Adipocyte (in vitro differentiated cells): ENCODE results near the gene VPREB3.
A peak's percentile ranks its signal among the peaks of the same experiment; 100 is the strongest.

ENCODE experiments used
- DNase-seq: peaks from one replicate; pipeline ENCODE4 v3.0.0-alpha.2; 2015; ENCODE audit warnings: low read depth
- H3K27me3 ChIP-seq: replicated peaks from 2 replicates; pipeline ENCODE4 v1.7.0; 2013; ENCODE audit warnings: mild to moderate bottlenecking, low read length, moderate library complexity; ENCODE audit not compliant: control insufficient read depth, insufficient read depth
- H3K36me3 ChIP-seq: 2 replicates; pipeline ENCODE4 v1.7.0; 2013; ENCODE audit warnings: low read length, mild to moderate bottlenecking, moderate library complexity; ENCODE audit not compliant: control insufficient read depth, insufficient read depth, severe bottlenecking
- H3K4me1 ChIP-seq: 2 replicates; pipeline ENCODE4 v1.7.0; 2013; ENCODE audit warnings: mild to moderate bottlenecking, low read length, moderate library complexity; ENCODE audit not compliant: control insufficient read depth, insufficient read depth
- H3K4me3 ChIP-seq: 2 replicates; pipeline ENCODE4 v1.7.0; 2013; ENCODE audit warnings: mild to moderate bottlenecking, low read length, moderate library complexity
- H3K9ac ChIP-seq: 2 replicates; pipeline ENCODE4 v1.7.0; 2013; ENCODE audit warnings: mild to moderate bottlenecking, low read length, moderate library complexity
- H3K9me3 ChIP-seq: 2 replicates; pipeline ENCODE4 v1.7.0; 2013; ENCODE audit warnings: mild to moderate bottlenecking, low read length, moderate library complexity; ENCODE audit not compliant: control insufficient read depth

VPREB3 gene

DNA sequence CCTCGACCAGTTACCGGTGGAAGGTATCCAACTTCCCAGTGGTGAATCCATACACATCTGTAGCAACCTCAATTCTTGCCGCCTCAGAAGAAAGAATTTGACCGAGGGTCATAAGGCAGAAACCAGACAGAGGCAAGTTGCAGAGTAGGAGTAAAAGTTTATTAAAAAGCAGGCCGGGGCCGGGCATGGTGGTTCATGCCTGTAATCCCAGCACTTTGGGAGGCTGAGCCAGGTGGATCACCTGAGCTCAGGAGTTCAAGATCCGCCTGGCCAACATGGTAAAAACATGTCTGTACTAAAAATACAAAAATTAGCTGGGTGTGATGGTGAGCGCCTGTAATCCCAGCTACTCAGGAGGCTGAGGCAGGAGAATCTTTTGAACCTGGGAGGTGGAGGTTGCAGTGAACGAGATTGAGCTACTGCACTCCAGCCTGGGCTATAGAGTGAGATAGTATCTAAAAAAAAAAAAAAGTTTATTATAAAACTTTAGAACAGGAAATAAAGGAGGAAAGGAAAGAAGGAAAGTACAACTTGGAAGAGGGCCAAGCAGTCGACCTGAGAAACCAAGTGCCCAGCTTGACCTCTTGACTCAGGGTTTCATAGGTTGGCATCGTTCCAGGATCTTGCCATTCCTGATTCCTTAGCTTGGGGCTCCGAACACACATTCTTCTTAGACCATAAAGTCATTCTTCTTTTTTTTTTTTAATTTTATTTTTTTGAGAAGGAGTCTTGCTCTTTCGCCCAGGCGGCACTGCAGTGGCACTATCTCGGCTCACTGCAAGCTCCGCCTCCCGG is 35.7 kb downstream of the VPREB3 start:
- Histone ChIP-seq H3K9me3 (no peaks in the 10 kb centered on the region), H3K36me3 (peaks cover 10% of the 10 kb centered on the region), H3K4me1 (peaks cover 6% of the 10 kb centered on the region), H3K27me3 (no peaks in the 10 kb centered on the region), H3K9ac (no peak overlapping the region), H3K4me3 (no peak overlapping the region)
- no peak for DNase-seq

GRCh38 chr22:23716811-23717801 is 37.1 kb downstream of the VPREB3 start:
- H3K4me1 ChIP-seq = peaks cover 6% of the 10 kb centered on the region
- peak; percentile 93 for DNase-seq
- H3K4me3 ChIP-seq = peak overlapping the region; percentile 92
- peaks cover 17% of the 10 kb centered on the region for H3K36me3 ChIP-seq
- H3K9me3 ChIP-seq = no peaks in the 10 kb centered on the region
- no peaks in the 10 kb centered on the region for H3K27me3 ChIP-seq
- peak overlapping the region; percentile 92 for H3K9ac ChIP-seq

- Histone ChIP-seq H3K36me3 (peaks cover 26% of the 10 kb centered on the region), H3K9ac (peak overlapping the region; percentile 92), H3K4me1 (peaks cover 6% of the 10 kb centered on the region), H3K9me3 (no peaks in the 10 kb centered on the region), H3K4me3 (peak overlapping the region; percentile 92), H3K27me3 (no peaks in the 10 kb centered on the region)
- no peak for DNase-seq
Measured at GRCh38 chr22:23715806-23716375, 38.3 kb downstream of the VPREB3 start.

DNA sequence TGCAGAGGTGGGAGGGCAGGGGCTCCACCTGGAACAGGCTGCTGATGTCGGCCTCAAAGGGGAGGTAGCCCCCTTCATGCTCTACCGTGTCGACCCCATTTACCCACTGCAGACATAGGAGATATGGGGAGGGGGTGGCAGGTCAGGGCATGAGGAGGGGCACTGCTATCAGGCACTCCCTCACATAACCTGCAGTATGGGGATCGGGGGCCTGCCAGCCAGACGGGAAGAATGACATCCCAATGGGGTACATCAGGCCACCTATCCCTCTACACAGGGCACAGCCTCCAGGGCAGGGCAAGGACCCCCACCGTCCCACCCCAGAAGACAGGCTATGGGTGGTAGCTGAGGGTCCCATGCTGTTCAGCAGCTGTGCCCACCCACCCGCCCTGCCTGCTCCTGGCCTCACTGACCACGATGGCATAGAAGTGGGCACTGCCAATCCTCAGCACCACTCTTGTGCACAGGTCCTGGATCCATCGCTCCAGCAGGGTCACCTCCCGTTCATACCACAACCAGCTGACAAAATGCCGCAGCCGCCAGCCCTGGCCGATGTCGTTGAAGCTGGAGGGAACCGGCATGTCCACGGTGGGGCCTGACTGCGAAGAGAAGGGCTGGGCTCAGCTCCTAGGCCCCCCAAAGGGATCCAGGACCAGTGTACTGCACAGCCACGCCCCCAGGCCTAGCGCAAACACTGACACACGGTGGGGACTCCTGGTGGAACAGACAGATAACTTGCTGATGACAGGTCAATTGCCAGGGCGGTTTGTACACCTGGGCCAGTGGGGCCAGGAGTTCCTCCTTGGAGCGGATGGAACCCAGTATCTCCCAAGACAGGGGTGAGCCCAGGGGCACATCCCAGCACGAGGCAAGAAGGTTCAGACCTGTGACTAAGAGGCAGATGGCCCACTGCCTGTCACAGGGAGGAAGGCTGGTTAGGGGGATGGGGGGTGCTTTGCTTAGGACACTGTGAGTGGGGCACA is 39.3 kb downstream of the VPREB3 start:
- H3K27me3 ChIP-seq = no peaks in the 10 kb centered on the region
- peaks cover 35% of the 10 kb centered on the region for H3K36me3 ChIP-seq
- DNase-seq = no peak
- no peak overlapping the region for H3K9ac ChIP-seq
- H3K4me1 ChIP-seq = peaks cover 6% of the 10 kb centered on the region
- no peaks in the 10 kb centered on the region for H3K9me3 ChIP-seq
- H3K4me3 ChIP-seq = no peak overlapping the region

DNA sequence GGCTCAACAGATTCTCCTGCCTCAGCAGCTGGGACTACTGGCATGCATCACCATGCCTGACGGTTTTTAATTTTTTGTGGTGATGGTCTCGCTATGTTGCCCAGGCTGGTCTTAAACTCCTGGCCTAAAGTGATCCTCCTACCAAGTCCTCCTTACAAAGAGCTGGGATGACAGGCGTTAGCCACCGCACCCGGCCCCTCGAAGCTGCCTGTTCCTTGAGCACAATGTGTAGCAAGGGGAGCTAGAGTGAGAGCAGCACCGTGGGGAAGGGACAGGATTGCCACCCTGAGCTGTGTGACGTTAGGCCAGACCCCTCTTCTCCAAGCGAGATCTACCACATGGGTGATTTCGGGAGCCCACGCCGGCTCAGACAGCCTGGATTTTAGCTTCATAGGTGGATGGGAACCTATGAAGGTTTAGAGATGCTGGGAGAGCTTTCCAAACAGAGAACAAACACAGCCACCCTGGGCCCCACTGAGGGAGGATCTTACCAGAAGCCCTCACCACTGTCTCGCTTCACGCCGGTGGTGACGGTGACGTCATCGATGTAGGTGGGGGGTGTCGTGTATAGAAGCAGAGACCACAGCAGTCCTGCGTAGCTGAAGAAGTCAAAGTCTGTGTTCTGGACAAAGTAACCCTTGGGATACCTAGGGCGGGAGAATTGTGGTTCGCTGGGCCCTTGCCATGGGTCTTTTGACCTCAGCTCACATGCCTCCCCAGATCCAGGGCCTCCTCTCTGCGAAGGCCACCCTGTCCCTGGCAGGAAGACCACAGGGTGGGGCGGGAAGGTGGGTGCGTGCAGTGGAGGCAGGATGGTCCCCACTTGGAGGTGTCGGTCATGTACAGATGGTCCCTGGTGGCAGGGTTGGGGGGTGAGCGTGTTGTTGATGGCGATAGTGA is 40.3 kb downstream of the VPREB3 start:
- H3K4me1 ChIP-seq = peaks cover 6% of the 10 kb centered on the region
- DNase-seq = no peak
- no peaks in the 10 kb centered on the region for H3K9me3 ChIP-seq
- H3K36me3 ChIP-seq = peaks cover 44% of the 10 kb centered on the region
- H3K27me3 ChIP-seq = no peaks in the 10 kb centered on the region
- H3K9ac ChIP-seq = no peak overlapping the region
- no peak overlapping the region for H3K4me3 ChIP-seq

DNA sequence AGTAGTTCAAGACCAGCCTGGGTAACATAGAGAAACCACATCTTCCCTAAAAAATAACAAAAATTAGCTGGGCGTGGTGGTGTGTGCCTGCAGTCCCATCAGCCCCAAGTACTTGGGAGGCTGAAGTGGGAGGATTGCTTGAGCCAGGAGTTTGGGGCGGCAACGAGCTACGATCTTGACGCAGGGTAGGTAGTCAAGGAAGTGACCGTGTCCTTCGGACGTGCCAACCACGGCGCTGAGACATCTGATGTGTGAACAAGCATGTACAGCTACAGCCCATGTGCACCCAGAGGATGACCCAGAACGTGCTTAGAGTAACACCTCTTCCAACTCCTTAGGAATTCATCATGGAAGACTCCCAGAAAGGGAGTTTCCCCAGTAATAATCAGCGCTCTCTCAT is 42.0 kb downstream of the VPREB3 start:
- Histone ChIP-seq H3K4me3 (no peak overlapping the region), H3K9me3 (no peaks in the 10 kb centered on the region), H3K27me3 (no peaks in the 10 kb centered on the region), H3K4me1 (peaks cover 6% of the 10 kb centered on the region), H3K9ac (no peak overlapping the region), H3K36me3 (peaks cover 61% of the 10 kb centered on the region)
- no peak for DNase-seq

DNA sequence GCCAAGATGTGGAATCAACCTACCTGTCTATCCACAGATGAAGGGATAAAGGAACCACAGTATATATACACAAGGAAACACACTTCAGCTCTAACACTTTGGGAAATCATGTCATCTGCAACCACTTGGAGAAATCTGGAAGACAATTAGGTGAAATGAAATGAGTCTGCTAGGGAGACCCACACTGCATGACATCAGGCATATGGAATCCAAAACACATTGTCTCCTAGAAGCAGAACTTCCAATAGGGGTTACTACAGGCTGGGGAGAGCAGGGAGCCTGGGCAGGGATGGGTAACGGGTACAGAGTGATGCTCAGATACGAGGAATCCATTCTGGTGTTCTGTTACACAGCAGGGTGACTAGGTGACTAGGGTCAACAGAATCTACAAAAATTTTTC is 45.1 kb downstream of the VPREB3 start:
- no peaks in the 10 kb centered on the region for H3K4me1 ChIP-seq
- no peak overlapping the region for H3K4me3 ChIP-seq
- peaks cover 88% of the 10 kb centered on the region for H3K36me3 ChIP-seq
- no peaks in the 10 kb centered on the region for H3K9me3 ChIP-seq
- H3K9ac ChIP-seq = no peak overlapping the region
- DNase-seq = peak; percentile 21
- no peaks in the 10 kb centered on the region for H3K27me3 ChIP-seq

DNA sequence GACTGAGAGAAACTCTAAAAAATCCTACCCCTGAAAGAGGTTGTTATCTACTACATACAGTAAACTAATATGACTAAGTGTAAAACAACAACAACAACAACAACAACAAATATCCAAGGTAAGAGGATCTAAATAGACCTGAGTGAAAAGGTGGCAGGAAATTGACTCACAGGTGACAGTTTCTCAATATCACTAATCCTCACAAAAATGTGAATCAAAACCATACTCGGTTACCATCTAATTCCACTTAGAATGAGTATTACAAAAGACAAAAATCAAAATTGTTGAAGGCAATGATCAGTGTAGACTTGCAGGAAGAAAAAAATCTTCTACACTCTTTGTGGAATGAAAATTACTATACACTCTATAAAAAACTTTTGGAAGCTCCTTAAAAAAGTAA is 46.0 kb downstream of the VPREB3 start:
- Histone ChIP-seq H3K4me1 (no peaks in the 10 kb centered on the region), H3K27me3 (no peaks in the 10 kb centered on the region), H3K9ac (no peak overlapping the region), H3K9me3 (no peaks in the 10 kb centered on the region), H3K4me3 (no peak overlapping the region), H3K36me3 (peaks cover 84% of the 10 kb centered on the region)
- DNase-seq = no peak

- Histone ChIP-seq H3K36me3 (peaks cover 85% of the 10 kb centered on the region), H3K9ac (no peak overlapping the region), H3K27me3 (no peaks in the 10 kb centered on the region), H3K4me1 (no peaks in the 10 kb centered on the region), H3K9me3 (no peaks in the 10 kb centered on the region), H3K4me3 (no peak overlapping the region)
- DNase-seq = no peak
Measured at GRCh38 chr22:23705358-23705757, 48.9 kb downstream of the VPREB3 start.

- Histone ChIP-seq H3K36me3 (peaks cover 86% of the 10 kb centered on the region), H3K4me1 (no peaks in the 10 kb centered on the region), H3K9me3 (no peaks in the 10 kb centered on the region), H3K9ac (no peak overlapping the region), H3K27me3 (no peaks in the 10 kb centered on the region), H3K4me3 (no peak overlapping the region)
- no peak for DNase-seq
Measured at GRCh38 chr22:23704829-23705228, 49.4 kb downstream of the VPREB3 start.
